HG03378 (cell line): ENCODE measurements around the gene LPIN3.

Source experiments
- ATAC-seq: cut with Tn5 transposase; IDR thresholded peaks from one replicate; pipeline ENCODE4 v1.9.1; 2021; ENCODE audit warnings: mild to moderate bottlenecking, moderate library complexity; ENCODE audit not compliant: unreplicated experiment

Gene LPIN3

DNA sequence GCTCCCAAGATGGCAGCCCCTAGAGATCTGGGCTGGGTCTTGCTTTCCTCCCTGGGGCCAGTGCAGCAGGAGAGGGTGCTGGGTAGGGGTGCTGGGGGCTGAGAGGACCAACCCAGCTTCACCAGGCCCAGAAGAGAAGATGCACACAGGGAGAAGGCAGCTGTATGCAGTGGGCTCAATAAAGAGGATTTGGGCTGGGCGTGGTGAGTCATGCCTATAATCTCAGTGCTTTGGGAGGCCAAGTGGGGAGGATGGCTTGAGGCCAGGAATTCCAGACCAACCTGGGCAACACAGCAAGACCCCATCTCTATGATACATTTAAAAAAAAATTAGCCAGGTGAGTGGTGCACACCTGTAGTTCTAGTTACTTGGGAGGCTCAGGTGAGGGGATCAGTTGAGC lies 51.7 kb downstream of the LPIN3 start:
- no peak for ATAC-seq

DNA sequence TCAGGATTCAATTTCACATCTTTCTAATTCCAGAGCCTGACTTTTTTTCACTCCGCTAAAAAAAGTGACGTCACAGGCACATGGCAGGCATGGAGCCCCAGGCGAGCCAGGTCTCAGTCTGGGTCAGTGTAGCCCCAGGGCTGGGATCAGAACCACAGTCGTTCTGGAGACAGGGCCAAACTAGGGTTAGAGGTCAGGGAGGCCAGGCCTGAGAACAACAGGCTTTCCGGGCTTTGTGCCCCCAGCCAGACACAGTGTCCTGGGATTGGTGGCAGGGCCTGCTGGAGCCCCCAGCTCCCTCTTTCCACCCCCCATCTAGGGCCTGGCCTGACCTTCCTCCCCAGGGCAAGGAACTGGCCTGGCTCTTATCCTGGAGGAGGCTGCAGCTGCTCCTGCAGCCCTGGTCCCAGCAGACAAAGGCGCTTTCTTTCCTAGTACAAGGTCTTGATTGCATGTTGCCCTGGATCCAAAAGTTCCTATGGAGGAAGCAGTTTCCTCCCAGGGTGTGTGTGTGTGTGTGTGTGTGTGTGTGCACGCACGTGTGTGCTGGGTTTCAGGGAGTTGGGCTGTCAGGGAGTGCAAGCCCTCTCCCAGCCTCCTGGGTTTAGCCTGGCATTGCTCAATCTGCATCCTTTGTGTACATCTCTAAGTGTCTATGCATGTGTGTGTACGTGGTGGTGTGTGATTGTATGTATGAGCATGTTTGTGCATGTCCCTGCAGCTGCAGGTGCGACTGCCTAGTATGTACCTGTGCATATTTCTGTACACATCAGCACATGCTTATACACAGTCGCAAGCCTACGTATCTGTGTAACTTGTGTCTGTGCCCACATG lies 52.5 kb downstream of the LPIN3 start:
- no peak for ATAC-seq

DNA sequence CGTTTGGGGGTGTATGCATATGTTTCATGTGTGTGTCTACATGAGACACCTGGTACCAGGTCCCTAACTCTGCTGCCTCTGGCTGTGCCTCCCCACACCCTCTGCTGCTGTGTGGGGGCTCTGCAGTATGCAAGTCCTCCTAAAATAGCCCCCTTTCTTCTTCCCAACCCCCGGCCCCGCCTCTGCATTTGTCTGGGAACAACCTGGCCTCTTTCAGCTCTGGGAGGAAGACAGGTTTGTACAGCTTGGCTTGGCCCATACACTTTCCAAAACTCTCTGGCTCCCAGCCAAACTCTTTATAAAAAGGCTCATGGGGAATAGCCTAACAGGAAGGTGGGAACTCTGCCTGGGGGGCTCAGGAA lies 53.1 kb downstream of the LPIN3 start:
- no peak for ATAC-seq

DNA sequence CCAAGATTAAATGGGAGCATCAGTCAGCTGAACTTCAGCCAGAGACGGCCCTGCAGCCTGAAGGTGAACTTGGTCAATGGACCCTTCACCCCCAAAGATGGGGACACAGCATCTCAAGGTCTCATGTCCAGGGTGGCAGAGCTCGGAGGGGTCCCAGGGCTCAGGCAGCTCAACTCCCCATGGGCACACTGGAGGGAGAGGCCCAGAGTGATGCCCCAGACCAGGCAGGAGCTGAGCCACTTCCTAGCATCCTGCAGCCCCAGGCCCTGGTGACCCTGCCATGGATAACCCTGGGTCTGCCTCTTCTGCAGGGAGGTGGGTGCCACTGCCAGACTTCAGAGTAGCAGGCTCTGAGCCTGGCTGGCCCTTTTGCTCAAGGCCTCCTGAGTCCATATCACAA lies 53.5 kb downstream of the LPIN3 start:
- no peak for ATAC-seq

DNA sequence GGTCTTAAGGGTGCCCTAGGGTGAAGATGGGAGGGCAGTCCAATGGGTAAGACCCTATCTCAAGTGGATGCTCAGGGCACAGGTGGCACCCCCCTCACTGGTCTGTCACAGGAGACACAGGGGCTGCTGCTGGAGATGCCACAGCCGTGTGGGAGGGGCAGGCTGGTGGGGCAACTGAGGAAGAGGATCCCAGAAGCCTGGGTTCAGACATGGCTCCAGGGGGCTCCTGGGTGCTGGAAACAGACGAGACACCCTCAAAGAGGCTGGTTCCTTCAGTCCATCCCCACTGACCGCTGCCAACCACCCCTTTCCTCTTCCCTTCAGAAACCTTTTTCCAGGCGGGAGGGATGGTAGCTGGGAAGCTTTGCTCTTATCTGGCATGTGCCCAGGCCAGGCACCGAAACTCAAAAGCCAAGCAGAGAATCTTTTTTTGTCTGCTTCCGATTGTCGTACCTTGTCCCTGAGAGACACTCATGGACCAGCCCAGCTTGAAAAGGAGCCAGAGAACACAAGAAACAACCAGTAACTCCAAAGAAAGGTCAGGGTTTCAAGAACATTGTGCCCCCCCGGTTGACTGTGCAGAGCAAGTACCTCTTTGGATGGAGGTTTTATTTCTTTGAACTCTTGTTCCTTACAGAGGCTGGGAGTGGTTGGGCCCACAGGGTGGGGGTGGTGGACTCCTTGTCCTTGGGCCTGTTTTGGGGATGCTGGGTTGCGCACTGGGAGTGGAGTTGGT lies 54.5 kb downstream of the LPIN3 start:
- no peak for ATAC-seq

DNA sequence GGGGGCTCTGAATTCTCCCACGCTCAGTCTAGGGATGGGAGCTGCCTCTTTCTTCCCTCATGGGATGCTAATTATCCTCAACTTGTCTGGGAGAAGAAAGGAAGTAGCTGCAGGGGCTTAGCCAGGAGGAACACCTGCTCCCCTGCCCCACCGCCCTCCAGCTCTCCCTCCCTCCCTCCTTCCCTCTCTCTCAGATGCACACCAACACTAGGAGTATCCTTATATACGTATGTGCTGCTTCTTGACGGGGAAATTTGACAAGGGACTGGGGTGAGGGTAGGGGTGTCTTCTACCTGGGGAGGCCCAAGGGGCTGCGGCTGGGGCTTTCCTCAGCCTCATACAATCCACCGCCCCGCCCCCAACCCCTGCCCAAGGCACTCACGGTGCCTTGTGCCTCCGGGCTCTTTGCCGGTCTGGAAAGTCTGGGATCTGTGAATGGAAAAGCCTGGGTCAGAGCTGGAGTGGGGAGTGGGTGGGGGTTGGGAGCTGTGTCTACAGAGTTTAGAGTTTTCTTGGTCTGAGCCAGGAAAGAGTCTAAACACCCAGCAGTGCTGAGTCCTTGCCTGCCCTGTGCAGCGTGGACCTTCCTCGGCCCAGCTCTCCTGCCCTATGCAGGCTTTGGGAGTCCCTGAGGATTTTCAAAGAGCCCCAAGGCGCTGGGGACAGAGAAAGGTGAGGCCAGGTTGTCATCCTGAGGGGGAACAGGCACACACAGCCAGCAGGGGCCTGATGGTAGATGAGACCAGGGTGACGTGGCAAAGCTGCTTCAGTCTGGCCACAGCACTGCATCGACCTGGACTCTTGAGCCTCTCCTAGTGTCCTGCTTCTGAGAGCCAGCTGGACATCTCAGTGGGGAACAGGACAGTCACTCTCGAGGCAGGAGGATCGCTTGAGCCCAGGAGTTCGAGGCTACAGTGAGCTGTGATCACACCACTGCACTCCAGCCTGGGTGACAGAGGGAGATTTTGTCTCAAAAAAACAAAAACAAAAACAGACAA lies 55.3 kb downstream of the LPIN3 start:
- ATAC-seq: no peak

DNA sequence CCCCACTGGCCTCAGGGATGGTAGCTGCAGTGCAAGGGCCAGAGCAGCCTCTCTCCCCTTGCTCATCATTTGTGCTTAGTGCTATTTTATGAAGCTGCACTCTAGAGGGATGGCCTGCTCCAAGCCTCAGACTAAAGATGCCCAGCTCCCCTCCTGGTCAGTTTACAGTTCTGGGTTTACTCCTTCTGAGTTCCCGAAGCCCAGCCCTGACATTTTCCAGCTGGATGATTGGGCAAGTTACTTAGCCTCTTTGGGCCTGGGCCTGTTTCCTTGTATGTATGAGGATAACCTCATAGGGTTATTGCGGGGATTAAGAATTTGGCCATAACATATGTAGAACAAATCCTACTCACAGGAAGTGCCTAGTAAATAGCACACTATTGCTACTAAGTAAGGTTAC lies 57.8 kb downstream of the LPIN3 start:
- ATAC-seq: no peak

DNA sequence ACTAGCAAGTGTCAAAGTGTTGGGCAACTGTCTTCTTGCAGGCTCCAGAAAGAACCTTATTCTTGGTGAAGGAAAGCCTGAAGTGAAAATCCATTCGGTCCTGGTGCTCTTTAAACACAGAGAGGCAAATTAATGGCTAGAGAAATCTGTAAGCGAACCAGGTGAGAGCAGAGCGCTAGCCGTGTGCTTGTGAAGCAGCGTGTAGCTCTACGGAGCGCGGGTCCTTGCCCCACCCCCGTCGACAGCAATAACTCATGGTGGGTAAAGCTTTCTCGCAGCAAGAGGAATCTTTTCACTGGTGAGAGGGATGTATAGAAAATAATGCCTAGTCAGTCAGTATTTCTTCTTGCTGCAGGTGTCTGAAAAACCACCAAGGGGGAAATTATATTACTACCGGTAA lies 63.0 kb downstream of the LPIN3 start:
- ATAC-seq: no peak

DNA sequence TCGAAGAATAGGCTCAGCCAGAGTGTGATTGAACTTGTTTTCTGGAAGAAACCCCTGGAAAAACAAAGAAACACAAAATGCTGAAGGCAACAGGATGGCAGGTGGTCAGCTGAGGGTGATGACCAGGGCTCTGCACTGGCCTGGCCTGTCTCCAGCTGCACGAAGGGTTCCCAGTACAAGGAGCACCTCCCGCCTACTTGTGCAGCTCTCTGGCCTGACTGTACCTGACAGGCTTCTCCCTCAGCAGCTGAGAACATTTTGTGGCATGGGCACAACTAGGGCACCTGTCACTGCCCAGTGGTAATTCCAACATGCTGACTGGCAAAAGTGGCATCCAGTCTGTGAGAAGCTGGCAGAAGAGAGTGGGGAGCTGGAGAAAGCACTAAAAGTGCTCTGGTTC lies 64.8 kb downstream of the LPIN3 start:
- ATAC-seq: no peak

DNA sequence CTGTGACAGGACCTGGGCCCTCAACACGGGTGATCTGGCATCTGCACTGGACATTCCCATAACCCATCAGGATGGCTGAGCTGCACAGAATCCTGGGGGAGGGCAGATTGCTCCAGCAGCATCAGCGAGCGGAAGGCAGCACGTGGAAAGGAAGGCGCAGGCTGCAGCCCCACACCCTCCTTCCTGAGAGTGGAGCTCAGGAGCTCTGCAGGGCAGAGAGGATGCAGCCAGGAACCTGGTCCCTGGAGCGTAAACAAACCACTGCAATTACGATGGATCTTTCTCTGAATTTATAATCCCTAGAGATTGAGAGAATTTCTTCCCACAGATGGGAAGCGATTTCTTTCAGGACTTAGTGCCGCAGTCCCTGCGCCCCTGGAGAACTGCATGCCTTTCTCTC lies 65.7 kb downstream of the LPIN3 start:
- no peak for ATAC-seq

DNA sequence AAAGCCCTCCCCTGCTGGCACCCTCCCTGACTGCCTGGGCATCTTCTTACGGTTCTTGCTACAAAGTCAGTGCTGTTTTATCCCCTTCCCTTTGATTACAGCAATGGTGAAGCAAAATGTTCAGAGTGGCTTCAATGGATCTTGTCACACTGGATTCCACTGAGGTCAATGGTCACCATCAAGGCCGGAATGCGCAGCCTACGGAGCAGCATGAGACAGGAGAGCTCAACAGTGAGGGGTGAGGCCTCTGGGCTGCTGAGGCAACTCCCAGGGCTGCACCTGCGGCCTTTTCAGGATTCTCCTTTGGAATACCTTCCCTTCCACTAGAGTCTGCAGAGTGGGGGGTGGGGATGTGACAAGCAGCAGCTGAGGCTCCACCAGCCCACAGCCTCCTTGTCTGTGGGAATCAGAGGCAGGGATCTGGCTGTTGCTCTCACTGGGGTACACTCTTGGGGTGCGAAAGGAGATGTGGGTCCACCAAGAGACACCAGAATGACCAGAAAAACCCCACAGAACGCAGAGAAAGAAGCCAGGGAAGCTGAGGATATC lies 66.3 kb downstream of the LPIN3 start:
- no peak for ATAC-seq

DNA sequence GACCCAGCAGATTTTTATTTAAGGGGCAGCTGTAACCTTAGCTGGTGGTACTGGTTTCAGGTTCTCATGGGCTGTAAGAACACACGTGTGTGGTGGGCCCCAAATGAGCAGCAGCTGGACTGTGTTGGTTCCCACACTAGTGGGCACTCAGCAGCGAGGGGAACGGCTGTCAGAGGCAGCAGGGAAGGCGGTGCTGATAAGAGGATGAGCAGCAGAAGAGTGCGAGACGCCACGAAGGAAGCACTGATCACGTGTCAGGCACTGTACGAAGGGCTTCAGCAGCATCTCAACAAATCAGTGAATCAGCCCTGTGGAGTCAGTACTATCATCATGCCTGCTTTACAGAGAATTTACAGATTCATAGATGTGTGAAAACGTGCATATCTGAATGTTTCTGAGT lies 67.0 kb downstream of the LPIN3 start:
- no peak for ATAC-seq

DNA sequence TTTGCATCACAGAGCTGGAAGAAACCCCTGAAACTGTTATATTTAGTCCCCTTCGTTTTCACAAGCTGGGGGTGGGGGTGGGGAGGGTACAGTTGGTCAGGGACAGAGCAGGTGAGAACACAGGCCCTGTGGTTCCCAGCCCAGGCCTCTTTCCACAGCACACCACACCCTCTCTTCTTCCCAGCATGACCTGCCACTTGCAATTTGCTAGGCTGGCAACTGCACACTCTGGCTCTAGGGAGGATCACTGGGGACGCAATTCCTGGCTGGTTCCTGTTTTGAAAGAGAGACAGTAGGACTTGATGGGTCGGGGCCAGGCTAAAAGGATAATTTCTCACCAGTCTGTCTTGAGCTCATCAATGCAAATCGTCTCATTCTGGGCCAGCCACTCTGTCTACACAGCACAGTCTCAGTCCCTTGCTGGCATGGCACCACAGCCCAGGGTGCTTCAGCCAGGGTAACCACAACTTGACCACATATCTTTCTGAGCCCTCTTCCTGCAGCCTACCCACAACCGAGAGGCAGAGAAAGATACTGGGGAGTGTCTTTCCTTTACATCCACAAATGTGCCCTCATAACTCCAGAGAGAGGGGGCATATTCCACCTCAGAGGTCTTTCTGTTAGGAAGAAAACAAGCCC lies 67.7 kb downstream of the LPIN3 start:
- no peak for ATAC-seq

DNA sequence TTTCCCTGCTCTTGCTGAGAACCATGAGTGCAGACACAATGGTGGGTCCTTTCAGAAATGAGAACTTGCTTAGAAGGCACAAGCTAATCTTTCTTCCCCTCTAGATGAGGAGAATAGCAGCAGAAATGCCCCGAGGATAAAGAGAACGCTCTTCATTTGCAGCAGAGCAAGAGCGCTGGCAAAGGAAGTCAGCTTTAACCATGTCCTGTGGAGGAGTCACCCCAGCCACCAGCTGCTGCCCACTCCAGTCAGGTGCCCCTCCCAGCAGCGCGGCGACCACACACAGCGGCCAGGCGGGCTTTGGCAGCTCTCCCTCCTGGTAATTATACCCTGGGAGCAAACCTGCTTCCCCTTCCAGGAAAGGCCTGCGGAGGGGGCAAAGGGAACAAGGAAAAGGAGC lies 68.4 kb downstream of the LPIN3 start:
- no peak for ATAC-seq
